Measurements from ENCODE around the gene TBC1D3B. TPM values are rescaled to one million over a fixed set of nuclear protein-coding genes. Genes with fewer than 3 reads are reported as not detected.

Gene TBC1D3B
- total and polyA plus RNA-seq, 10 of the 15 experiments (the other 5 are each of a cell fraction or from before 2014, with no cell fraction given), result 0.67 to 8.5 (median 1.7) TPM; not detected in 2

GRCh38 chr17:36144014-36144413, 32.4 kb downstream of the TBC1D3B start (continued):
- TF ChIP-seq ZBTB4 (CRISPR knock-in tag; IDR thresholded peaks at IDR 0.05) (no peak), ZNF622 (IDR thresholded peaks at IDR 0.05) (no peak), YY1 (IDR thresholded peaks at IDR 0.05; ENCODE audit: low read depth, low read length) (no peak), PBX3 (IDR thresholded peaks at IDR 0.05; ENCODE audit: insufficient replicate concordance, low read depth, low read length) (no peak), MEF2B (IDR thresholded peaks at IDR 0.05; ENCODE audit: partially characterized antibody, poor library complexity, severe bottlenecking) (no peak)

GRCh38 chr17:36142806-36143205, 33.6 kb downstream of the TBC1D3B start:
- WGBS (ENCODE audit: insufficient coverage, insufficient replicate concordance, low lambda C conversion rate, missing lambda C conversion rate), result 83% methylated on average over 8 of the region's 8 CpGs
- SMC1A ChIA-PET (ENCODE audit: uncharacterized antibody, unreplicated experiment), result interaction anchor here (1.0 to 10.6 kb wide), 11 partner anchors 9 to 174 kb away, joined by 3 to 118 read pairs (median 5); partner anchors contain the start of gene CCL3
- in situ Hi-C loops (cut with MboI), result loop anchor here (25.0 kb wide), 1 partner anchor 344 kb away; the partner anchor contains the start of gene ZNHIT3
- no peak for FAIRE-seq
- Histone ChIP-seq H3K27me3 (replicated peaks in 1 of 2; ENCODE audit: control insufficient read depth in 2 of 2, insufficient read depth in 2 of 2, low read length in 1 of 2) (no peaks in the 10 kb centered on the region), H3K4me3 (no peak overlapping the region), H3K4me1 (ENCODE audit: control insufficient read depth, insufficient read depth, low read length) (no peaks in the 10 kb centered on the region), H4K20me1 (ENCODE audit: control insufficient read depth, insufficient read depth) (no peaks in the 10 kb centered on the region), H3K36me3 (ENCODE audit: control insufficient read depth in 2 of 2, insufficient read depth in 2 of 2, low read length in 1 of 2) (no peaks in the 10 kb centered on the region), H3K79me2 (ENCODE audit: control insufficient read depth, insufficient read depth, low read length) (no peaks in the 10 kb centered on the region), H2AFZ (ENCODE audit: control insufficient read depth, low read depth, low read length) (no peak overlapping the region), H3K9ac (ENCODE audit: control insufficient read depth, insufficient read depth, low read length) (no peak overlapping the region), H3K4me2 (ENCODE audit: control insufficient read depth, insufficient read depth) (no peak overlapping the region), H3K27ac (ENCODE audit: control insufficient read depth, insufficient read depth) (no peak overlapping the region), H3K9me3 (replicated peaks; ENCODE audit: control insufficient read depth, insufficient read depth, low read length) (peaks cover 3% of the 10 kb centered on the region; the same call in 2 of the 3 replicates)
- intact Hi-C loops (cut with micrococcal nuclease; ENCODE audit: unreplicated experiment), result loop anchor here (10.0 kb wide), 1 partner anchor 342 kb away; the partner anchor contains the start of gene ZNHIT3
- CTCF ChIA-PET, result interaction anchor here (0.7 to 12.0 kb wide), 5 partner anchors 10 to 168 kb away, joined by 3 to 622 read pairs (median 4); partner anchors contain the start of gene CCL16
- BruUV-seq (replicated peaks), result no TSS peak
- RAD21 ChIA-PET (ENCODE audit: unreplicated experiment), result interaction anchor here (0.6 to 2.2 kb wide), 7 partner anchors 24 to 173 kb away, joined by 3 to 9 read pairs (median 3); no protein-coding TSS in a partner anchor
- no peak for ATAC-seq
- DNase-seq (ENCODE audit: low read depth, low spot score), result no peak
- POLR2A ChIA-PET, result interaction anchor here (0.8 to 1.1 kb wide), 2 partner anchors 10 to 24 kb away, joined by 3 read pairs; no protein-coding TSS in a partner anchor
- TF ChIP-seq EGR1 (IDR thresholded peaks at IDR 0.05; ENCODE audit: borderline replicate concordance in 1 of 2, low read depth in 2 of 2, low read length in 2 of 2), result no peak
- no peak for TF ChIP-seq NBN (IDR thresholded peaks at IDR 0.05)
- no peak for TF ChIP-seq CTCF (IDR thresholded peaks at IDR 0.05 in 2 of 3, conservative IDR thresholded peaks at IDR 0.05 in 1 of 3; ENCODE audit: control insufficient read depth in 2 of 3, extremely low read depth in 1 of 3, insufficient read depth in 1 of 3, low read depth in 3 of 3, low read length in 3 of 3)
- TF ChIP-seq EP300 (IDR thresholded peaks at IDR 0.05; ENCODE audit: borderline replicate concordance in 1 of 2, control insufficient read depth in 1 of 2, low read depth in 2 of 2, low read length in 2 of 2), result no peak
- no peak for TF ChIP-seq BRCA1 (IDR thresholded peaks at IDR 0.05; ENCODE audit: low read depth, low read length)
- no peak for TF ChIP-seq SMAD1 (IDR thresholded peaks at IDR 0.05; ENCODE audit: low read depth, partially characterized antibody)
- no peak for TF ChIP-seq NR2C2 (IDR thresholded peaks at IDR 0.05; ENCODE audit: borderline replicate concordance, control insufficient read depth, insufficient read length, low read depth)
- TF ChIP-seq ATF7 (IDR thresholded peaks at IDR 0.05; ENCODE audit: low read depth), result no peak
